Calu3 (cell line): ENCODE data around the gene SAMD1. TPM values are rescaled to one million over a fixed set of nuclear protein-coding genes. Genes with fewer than 3 reads are reported as not detected.

Experiments used
- BruUV-seq: library from RNA; stranded (reverse); fragments of 400-500 nt; replicated peaks from 2 replicates; lab custom pipeline; 2021; lab: Mats Ljungman, UMichigan
- CTCF ChIA-PET: fragments of 300-600 bp; sonication (Branson Sonifier 250); formaldehyde crosslinking; loops from one replicate; lab custom pipeline; 2022; ENCODE audit warnings: antibody characterized with exemption; lab: Charles Lee
- DNase-seq: peaks from one replicate; pipeline ENCODE4 v3.0.0; 2022
- H3K27ac Mint-ChIP-seq: one replicate; pipeline ENCODE4 v1.8.0; 2022; ENCODE audit warnings: mixed read lengths; ENCODE audit not compliant: unreplicated experiment
- H3K27me3 Mint-ChIP-seq: one replicate; pipeline ENCODE4 v1.8.0; 2022; ENCODE audit warnings: mixed read lengths; ENCODE audit not compliant: unreplicated experiment
- H3K36me3 Mint-ChIP-seq: one replicate; pipeline ENCODE4 v1.8.0; 2022; ENCODE audit warnings: mild to moderate bottlenecking, moderate library complexity, mixed read lengths; ENCODE audit not compliant: insufficient read depth, unreplicated experiment
- H3K4me1 Mint-ChIP-seq: one replicate; pipeline ENCODE4 v1.8.0; 2022; ENCODE audit warnings: mild to moderate bottlenecking, low read depth, mixed read lengths; ENCODE audit not compliant: unreplicated experiment
- H3K4me3 Mint-ChIP-seq: one replicate; pipeline ENCODE4 v1.8.0; 2022; ENCODE audit warnings: mild to moderate bottlenecking, low read depth, moderate library complexity, mixed read lengths; ENCODE audit not compliant: unreplicated experiment
- H3K9me3 Mint-ChIP-seq: one replicate; pipeline ENCODE4 v1.8.0; 2022; ENCODE audit warnings: low read depth, mixed read lengths; ENCODE audit not compliant: unreplicated experiment
- intact Hi-C: fragments of 100-400 bp; cut with micrococcal nuclease; formaldehyde crosslinking; loops from one replicate; pipeline ENCODE4 v1.10.0; 2022; ENCODE audit not compliant: unreplicated experiment
- total RNA-seq: library from RNA; stranded (reverse); gene quantifications from 2 replicates; pipeline ENCODE4 v1.2.3, GENCODE V29; 2022
- TF ChIP-seq, protein P1 (sequence below): fragments of 200-600 bp; IDR thresholded peaks from one replicate; pipeline ENCODE4 v1.8.0; 2022; ENCODE audit warnings: antibody characterized with exemption; ENCODE audit not compliant: unreplicated experiment

The SAMD1 gene
- total RNA-seq, 1 experiment from 2014 or later: 41.1 TPM

- Mint-ChIP-seq H3K27ac (no peak overlapping the region), H3K27me3 (no peaks in the 10 kb centered on the region), H3K4me1 (no peaks in the 10 kb centered on the region), H3K36me3 (peaks cover 6% of the 10 kb centered on the region), H3K4me3 (no peak overlapping the region), H3K9me3 (no peaks in the 10 kb centered on the region)
- DNase-seq: no peak
- CTCF ChIA-PET: no interaction called here
- BruUV-seq: no TSS peak
- intact Hi-C loops: no loop called here
- TF ChIP-seq, protein P1, sequence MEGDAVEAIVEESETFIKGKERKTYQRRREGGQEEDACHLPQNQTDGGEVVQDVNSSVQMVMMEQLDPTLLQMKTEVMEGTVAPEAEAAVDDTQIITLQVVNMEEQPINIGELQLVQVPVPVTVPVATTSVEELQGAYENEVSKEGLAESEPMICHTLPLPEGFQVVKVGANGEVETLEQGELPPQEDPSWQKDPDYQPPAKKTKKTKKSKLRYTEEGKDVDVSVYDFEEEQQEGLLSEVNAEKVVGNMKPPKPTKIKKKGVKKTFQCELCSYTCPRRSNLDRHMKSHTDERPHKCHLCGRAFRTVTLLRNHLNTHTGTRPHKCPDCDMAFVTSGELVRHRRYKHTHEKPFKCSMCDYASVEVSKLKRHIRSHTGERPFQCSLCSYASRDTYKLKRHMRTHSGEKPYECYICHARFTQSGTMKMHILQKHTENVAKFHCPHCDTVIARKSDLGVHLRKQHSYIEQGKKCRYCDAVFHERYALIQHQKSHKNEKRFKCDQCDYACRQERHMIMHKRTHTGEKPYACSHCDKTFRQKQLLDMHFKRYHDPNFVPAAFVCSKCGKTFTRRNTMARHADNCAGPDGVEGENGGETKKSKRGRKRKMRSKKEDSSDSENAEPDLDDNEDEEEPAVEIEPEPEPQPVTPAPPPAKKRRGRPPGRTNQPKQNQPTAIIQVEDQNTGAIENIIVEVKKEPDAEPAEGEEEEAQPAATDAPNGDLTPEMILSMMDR: no peak
These were observed 17.3 kb upstream of the SAMD1 start for GRCh38 chr19:14107581-14108461.

GRCh38 chr19:14106840-14107239, 16.3 kb upstream of the SAMD1 start:
- Mint-ChIP-seq H3K4me1 (no peaks in the 10 kb centered on the region), H3K27me3 (no peaks in the 10 kb centered on the region), H3K27ac (no peak overlapping the region), H3K4me3 (no peak overlapping the region), H3K9me3 (no peaks in the 10 kb centered on the region), H3K36me3 (peaks cover 9% of the 10 kb centered on the region)
- TF ChIP-seq, protein P1: no peak
- CTCF ChIA-PET: no interaction called here
- intact Hi-C loops: no loop called here
- DNase-seq: no peak
- no TSS peak for BruUV-seq

DNA sequence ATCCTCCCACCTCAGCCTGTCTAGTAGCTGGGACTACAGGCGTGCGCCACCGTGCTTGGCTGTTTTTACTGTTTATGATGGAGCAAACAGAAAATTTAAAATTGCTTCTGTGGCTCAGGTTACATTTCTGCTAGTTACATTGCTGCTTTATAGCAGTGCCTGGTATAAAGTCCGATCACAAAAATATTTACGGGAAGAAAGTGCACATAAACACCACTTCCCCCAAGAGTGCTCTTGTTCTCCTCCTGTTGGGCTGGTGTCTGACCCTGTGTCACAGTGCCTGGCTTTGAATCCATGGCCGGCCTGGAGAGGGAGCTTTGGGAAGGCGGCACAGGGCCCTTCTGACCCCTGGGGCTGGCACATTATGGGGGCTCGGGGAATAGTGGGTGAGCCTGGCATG, 15.1 kb upstream of the SAMD1 start:
- TF ChIP-seq, protein P1: no peak
- no peak for DNase-seq
- Mint-ChIP-seq H3K27me3 (no peaks in the 10 kb centered on the region), H3K4me1 (no peaks in the 10 kb centered on the region), H3K4me3 (no peak overlapping the region), H3K36me3 (peaks cover 11% of the 10 kb centered on the region), H3K27ac (no peak overlapping the region), H3K9me3 (no peaks in the 10 kb centered on the region)
- CTCF ChIA-PET: no interaction called here
- intact Hi-C loops: no loop called here
- BruUV-seq: no TSS peak

- Mint-ChIP-seq H3K27me3 (no peaks in the 10 kb centered on the region), H3K4me3 (no peak overlapping the region), H3K36me3 (peaks cover 5% of the 10 kb centered on the region), H3K27ac (no peak overlapping the region), H3K4me1 (no peaks in the 10 kb centered on the region), H3K9me3 (no peaks in the 10 kb centered on the region)
- TF ChIP-seq, protein P1: no peak
- no peak for DNase-seq
- no TSS peak for BruUV-seq
- intact Hi-C loops: no loop called here
- CTCF ChIA-PET: interaction anchor here (0.7 kb wide), 1 partner anchor 1258 kb away, joined by 6 read pairs; no protein-coding TSS in a partner anchor
These were observed 12.8 kb upstream of the SAMD1 start for GRCh38 chr19:14103310-14103709.
